GM23338 (cell line): ENCODE data around the gene UFM1.

Experiments used
- CREB1 ChIP-seq: fragments of 250-450 bp; sonication (Bioruptor Pico); IDR thresholded peaks from 2 replicates; pipeline ENCODE4 v1.5.0; 2020; ENCODE audit warnings: low read depth, mild to moderate bottlenecking, moderate library complexity
- CTCF ChIP-seq, 2 experiments: fragments of 200-600 bp in 1 of 2; sonication (generic) in 1 of 2; conservative IDR thresholded peaks; 2 replicates each; pipeline versions ENCODE4 v1.5.1 to v1.6.1; 2016 to 2017; ENCODE audit warnings: antibody characterized with exemption in 2 of 2, low read depth in 2 of 2, mild to moderate bottlenecking in 2 of 2, moderate library complexity in 1 of 2
- ETS1 ChIP-seq: IDR thresholded peaks from 2 replicates; pipeline ENCODE4 v1.6.1; 2016; ENCODE audit warnings: antibody characterized with exemption
- EZH2 ChIP-seq: fragments of 200-600 bp; sonication (generic); IDR thresholded peaks from one replicate; pipeline ENCODE4 v1.8.0; 2017; ENCODE audit warnings: antibody characterized with exemption, mild to moderate bottlenecking, low read depth; ENCODE audit not compliant: unreplicated experiment
- EZH2phosphoT487 ChIP-seq: fragments of 200-600 bp; sonication (generic); IDR thresholded peaks from one replicate; pipeline ENCODE4 v1.8.1; 2018; ENCODE audit warnings: antibody characterized with exemption; ENCODE audit not compliant: unreplicated experiment
- JUNB ChIP-seq: IDR thresholded peaks from one replicate; pipeline ENCODE4 v1.6.1; 2016; ENCODE audit warnings: antibody characterized with exemption; ENCODE audit not compliant: unreplicated experiment
- POLR2AphosphoS5 ChIP-seq: IDR thresholded peaks from 2 replicates; pipeline ENCODE4 v1.6.1; 2016; ENCODE audit warnings: antibody characterized with exemption, low read depth
- REST ChIP-seq: IDR thresholded peaks from one replicate; pipeline ENCODE4 v1.6.1; 2018; ENCODE audit warnings: antibody characterized with exemption; ENCODE audit not compliant: unreplicated experiment
- STAT1 ChIP-seq: IDR thresholded peaks from one replicate; pipeline ENCODE4 v1.6.1; 2016; ENCODE audit warnings: antibody characterized with exemption; ENCODE audit not compliant: unreplicated experiment
- ZNF114 ChIP-seq: fragments of 250-450 bp; sonication (Bioruptor Pico); IDR thresholded peaks from 2 replicates; pipeline ENCODE4 v1.5.0; 2020; ENCODE audit warnings: mild to moderate bottlenecking, moderate library complexity
- ZNF331 ChIP-seq: fragments of 250-450 bp; sonication (Bioruptor Pico); IDR thresholded peaks from 2 replicates; pipeline ENCODE4 v1.5.0; 2020; ENCODE audit warnings: low read depth, mild to moderate bottlenecking, moderate library complexity
- ZNF462 ChIP-seq: fragments of 250-450 bp; sonication (Bioruptor Pico); IDR thresholded peaks from 2 replicates; pipeline ENCODE4 v1.5.0; 2020; ENCODE audit warnings: mild to moderate bottlenecking, moderate library complexity

GRCh38 chr13:38365661-38366060 is 16.0 kb downstream of the UFM1 start:
- TF ChIP-seq EZH2 = no peak
- TF ChIP-seq CTCF (conservative IDR thresholded peaks at IDR 0.05; ENCODE audit: low read depth in 2 of 2) = no peak
- TF ChIP-seq REST = no peak
- TF ChIP-seq STAT1 = no peak
- no peak for TF ChIP-seq POLR2AphosphoS5
- TF ChIP-seq EZH2phosphoT487 = no peak
- TF ChIP-seq CREB1 (CRISPR knock-in tag) = no peak
- no peak for TF ChIP-seq JUNB
- TF ChIP-seq ETS1 = no peak
- no peak for TF ChIP-seq ZNF462 (CRISPR knock-in tag)
- TF ChIP-seq ZNF114 (CRISPR knock-in tag) = no peak
- TF ChIP-seq ZNF331 (CRISPR knock-in tag) = no peak
